A549 (cell line): Measurements from ENCODE around the gene MFSD12. TPM values are rescaled to one million over a fixed set of nuclear protein-coding genes. Genes with fewer than 3 reads are reported as not detected.

Experiments used
- ATAC-seq, 2 experiments: fragments of 200-7000 bp in 1 of 2; fragments of >200 bp in 1 of 2; cut with Nextera tagmentation in 1 of 2; cut with Tn5 transposase in 1 of 2; 3 replicates each; pipeline versions ENCODE4 v1.8.0 to v1.9.1; 2018 to 2020; ENCODE audit warnings: mild to moderate bottlenecking in 1 of 2, moderate library complexity in 1 of 2
- CTCF ChIA-PET: fragments of 300-600 bp; sonication (Branson Sonifier 250); formaldehyde crosslinking; extraction: SDS; loops from one replicate; lab custom pipeline; 2021; ENCODE audit warnings: antibody characterized with exemption, inconsistent platforms; lab: Yijun Ruan, JAX
- POLR2A ChIA-PET: fragments of 350-600 bp; formaldehyde crosslinking; extraction: SDS; loops from one replicate; lab custom pipeline; 2021; ENCODE audit warnings: antibody characterized with exemption, inconsistent platforms; lab: Yijun Ruan, JAX
- DNase-seq, 2 experiments: peaks; one replicate each; pipeline versions ENCODE4 v3.0.0 to v3.0.0-alpha.2; 2011 to 2016; ENCODE audit warnings: low read depth in 1 of 2, low spot score in 1 of 2
- FAIRE-seq: peaks from 2 replicates; lab custom pipeline; 2011; peaks lifted over from hg19 to GRCh38; lab: Jason Lieb, UNC
- H3K27ac ChIP-seq, 2 experiments: fragments of >200 bp; sonication (Bioruptor Twin); formaldehyde crosslinking; 3 replicates each; pipeline ENCODE4 v1.5.1; 2016 to 2017
- H3K4me1 ChIP-seq: fragments of >200 bp; sonication (Bioruptor Twin); formaldehyde crosslinking; 3 replicates; pipeline ENCODE4 v1.6.1; 2016
- H3K4me2 ChIP-seq: fragments of >200 bp; sonication (Bioruptor Twin); formaldehyde crosslinking; 3 replicates; pipeline ENCODE4 v1.6.1; 2016
- H3K4me3 ChIP-seq: fragments of >200 bp; sonication (Bioruptor Twin); formaldehyde crosslinking; 3 replicates; pipeline ENCODE4 v1.5.1; 2016
- H3K9me3 ChIP-seq: fragments of >200 bp; sonication (Bioruptor Twin); formaldehyde crosslinking; 3 replicates; pipeline ENCODE4 v1.6.1; 2016
- BCL3 ChIP-seq: fragments of >200 bp; sonication (Bioruptor Twin); formaldehyde crosslinking; IDR thresholded peaks from 3 replicates; pipeline ENCODE4 v1.6.1; 2016
- CBX8 ChIP-seq: fragments of 200-600 bp; sonication (generic); IDR thresholded peaks from 2 replicates; pipeline ENCODE4 v1.6.1; 2016
- CEBPB ChIP-seq, 2 experiments: fragments of >200 bp in 1 of 2; sonication (Bioruptor Twin) in 1 of 2; formaldehyde crosslinking in 1 of 2; IDR thresholded peaks; 2 replicates each; pipeline ENCODE4 v1.6.1; 2012 to 2016
- CHD2 ChIP-seq: fragments of 150-350 bp; IDR thresholded peaks from 2 replicates; pipeline ENCODE4 v1.6.1; 2014; ENCODE audit warnings: low read length; ENCODE audit not compliant: partially characterized antibody
- CTCF ChIP-seq: fragments of >200 bp; sonication (Bioruptor Twin); formaldehyde crosslinking; IDR thresholded peaks from 3 replicates; pipeline ENCODE4 v1.5.1; 2016
- E2F6 ChIP-seq: IDR thresholded peaks from 2 replicates; pipeline ENCODE4 v1.6.1; 2012; ENCODE audit warnings: low read depth, borderline replicate concordance
- EHMT2 ChIP-seq: fragments of 200-600 bp; sonication (generic); IDR thresholded peaks from 2 replicates; pipeline ENCODE4 v1.6.1; 2016; ENCODE audit warnings: antibody characterized with exemption, low read depth, mild to moderate bottlenecking, moderate library complexity
- GATA3 ChIP-seq: IDR thresholded peaks from 2 replicates; pipeline ENCODE4 v1.6.1; 2012; ENCODE audit warnings: borderline replicate concordance
- HDAC2 ChIP-seq: fragments of 200-600 bp; sonication (generic); IDR thresholded peaks from 2 replicates; pipeline ENCODE4 v1.6.1; 2016
- HEYL ChIP-seq: fragments of 250-450 bp; sonication (Bioruptor Pico); IDR thresholded peaks from 2 replicates; pipeline ENCODE4 v1.8.0; 2021; ENCODE audit warnings: mild to moderate bottlenecking, moderate library complexity
- JUN ChIP-seq, 2 experiments: fragments of >200 bp; sonication (Bioruptor Twin); formaldehyde crosslinking; IDR thresholded peaks; 2 replicates in 1 of 2; 3 replicates in 1 of 2; pipeline ENCODE4 v1.6.1; 2016 to 2017
- KDM5A ChIP-seq: fragments of 200-600 bp; sonication (generic); IDR thresholded peaks from 2 replicates; pipeline ENCODE4 v1.6.1; 2016; ENCODE audit warnings: antibody characterized with exemption, mild to moderate bottlenecking
- NPAS2 ChIP-seq: fragments of 250-450 bp; sonication (Bioruptor Pico); IDR thresholded peaks from 2 replicates; pipeline ENCODE4 v1.8.0; 2022; ENCODE audit warnings: mild to moderate bottlenecking, moderate library complexity, borderline replicate concordance
- POLR2A ChIP-seq: IDR thresholded peaks from 2 replicates; pipeline ENCODE4 v1.6.1; 2012; ENCODE audit warnings: mild to moderate bottlenecking, low read length
- POLR2AphosphoS2 ChIP-seq: conservative IDR thresholded peaks from 2 replicates; pipeline ENCODE4 v1.6.1; 2012; ENCODE audit warnings: low read length, improper control_type of control experiment, inconsistent platforms
- RAD21 ChIP-seq, 2 experiments: fragments of >200 bp in 1 of 2; sonication (Bioruptor Twin) in 1 of 2; formaldehyde crosslinking in 1 of 2; IDR thresholded peaks in 1 of 2; conservative IDR thresholded peaks in 1 of 2; 2 replicates in 1 of 2; 3 replicates in 1 of 2; pipeline ENCODE4 v1.6.1; 2012 to 2018; ENCODE audit warnings: inconsistent platforms in 1 of 2
- RCOR1 ChIP-seq: fragments of 150-350 bp; IDR thresholded peaks from 2 replicates; pipeline ENCODE4 v1.6.1; 2014; ENCODE audit warnings: antibody characterized with exemption, low read length, low read depth
- REST ChIP-seq: fragments of 200-600 bp; sonication (generic); IDR thresholded peaks from 2 replicates; pipeline ENCODE4 v1.6.1; 2016; ENCODE audit warnings: antibody characterized with exemption, mild to moderate bottlenecking, moderate library complexity
- RNF2 ChIP-seq: fragments of 200-600 bp; sonication (generic); IDR thresholded peaks from 2 replicates; pipeline ENCODE4 v1.6.1; 2016; ENCODE audit warnings: low read depth, mild to moderate bottlenecking, antibody characterized with exemption, moderate library complexity, borderline replicate concordance
- SMC3 ChIP-seq: fragments of >200 bp; sonication (Bioruptor Twin); formaldehyde crosslinking; IDR thresholded peaks from 3 replicates; pipeline ENCODE4 v1.6.1; 2018; ENCODE audit warnings: inconsistent platforms
- SREBF2 ChIP-seq: fragments of 450-650 bp; IDR thresholded peaks from 2 replicates; pipeline ENCODE4 v1.6.1; 2014; ENCODE audit warnings: mild to moderate bottlenecking, moderate library complexity
- TP53 ChIP-seq: fragments of 250-450 bp; sonication (Bioruptor Pico); IDR thresholded peaks from 2 replicates; pipeline ENCODE4 v1.5.0; 2021; ENCODE audit warnings: mild to moderate bottlenecking, moderate library complexity
- ZFP36 ChIP-seq: fragments of 450-650 bp; IDR thresholded peaks from 2 replicates; pipeline ENCODE4 v1.6.1; 2014; ENCODE audit warnings: borderline replicate concordance; ENCODE audit not compliant: partially characterized antibody
- ZSCAN20 ChIP-seq: fragments of 250-450 bp; sonication (Bioruptor Pico); IDR thresholded peaks from 2 replicates; pipeline ENCODE4 v1.8.0; 2022; ENCODE audit warnings: mild to moderate bottlenecking, moderate library complexity
- WGBS: methylation state at CpG from one replicate; pipeline ENCODE4 v1.1.6; 2017; ENCODE audit errors: missing lambda C conversion rate; 5-methylcytosine and 5-hydroxymethylcytosine counted together
- polyA plus RNA-seq, 4 experiments: library from polyadenylated mRNA; depleted of rRNA in 3 of 4; stranded (reverse); fragments of >200 nt; fragmentation: RNase III in 1 of 4; extraction: RNeasy Plus Mini Kit Qiagen cat#74134 plus additional on column Dnase treatment in 1 of 4; gene quantifications; 2 replicates in 3 of 4; 3 replicates in 1 of 4; pipeline ENCODE4 v1.2.3, GENCODE V29; 2011 to 2017

Gene MFSD12
- polyA plus RNA-seq, 2 of the 4 experiments (the other 2 are of a cell fraction) = 52.5 to 115 TPM

- no peak for TF ChIP-seq TP53
- TF ChIP-seq CBX8 = no peak
- TF ChIP-seq RNF2 = no peak
- TF ChIP-seq, all 56 proteins: peak for 6
These were observed 51.6 kb downstream of the MFSD12 start, which contains the start of gene FZR1 (continued) for GRCh38 chr19:3505598-3506383.

GRCh38 chr19:3504735-3505134, 52.7 kb downstream of the MFSD12 start:
- WGBS = 98% methylated on average over 5 of the region's 5 CpGs
- no peak for ATAC-seq
- CTCF ChIA-PET = no interaction called here

GRCh38 chr19:3503036-3503572, 54.3 kb downstream of the MFSD12 start:
- POLR2A ChIA-PET = no interaction called here
- H3K4me3 ChIP-seq = no peak overlapping the region
- H3K9me3 ChIP-seq = no peaks in the 10 kb centered on the region
- DNase-seq (no peak), ATAC-seq (no peak), FAIRE-seq (no peak)
- no peak overlapping the region for H3K27ac ChIP-seq
- H3K4me1 ChIP-seq = peaks cover 21% of the 10 kb centered on the region
- TF ChIP-seq REST (no peak), CTCF (no peak), EHMT2 (no peak), ZSCAN20 (no peak), RCOR1 (no peak), SREBF2 (no peak), E2F6 (no peak), JUN (IDR thresholded peaks at IDR 0.05) (no peak), HEYL (CRISPR knock-in tag) (no peak), NPAS2 (CRISPR knock-in tag) (no peak), HDAC2 (no peak), POLR2AphosphoS2 (no peak), CHD2 (no peak), POLR2A (no peak), BCL3 (no peak), RAD21 (conservative IDR thresholded peaks at IDR 0.05 in 1 of 2, IDR thresholded peaks at IDR 0.05 in 1 of 2) (no peak), KDM5A (no peak), GATA3 (no peak), SMC3 (no peak), ZFP36 (no peak)
- 78% methylated on average over 13 of the region's 13 CpGs for WGBS
- no peak overlapping the region for H3K4me2 ChIP-seq
- CTCF ChIA-PET = interaction anchor here (1.2 to 2.9 kb wide), 4 partner anchors 9 to 172 kb away, joined by 3 to 13 read pairs (median 4); no protein-coding TSS in a partner anchor

More at GRCh38 chr19:3504735-3505134, 52.7 kb downstream of the MFSD12 start:
- no peak for DNase-seq
- Histone ChIP-seq H3K4me2 (peak overlapping the region; percentile 92), H3K4me3 (no peak overlapping the region)
- TF ChIP-seq CEBPB (IDR thresholded peaks at IDR 0.05) (0 out of 4 replicates have a peak, but pooled peaks of 1 of the 2 experiments have one; percentile 22), TP53 (no peak)
- TF ChIP-seq, all 56 proteins: peak for 1
- POLR2A ChIA-PET = no interaction called here
- FAIRE-seq = no peak
- Histone ChIP-seq H3K27ac (peak overlapping the region; percentile 93 to 99), H3K4me1 (peaks cover 27% of the 10 kb centered on the region), H3K9me3 (no peaks in the 10 kb centered on the region)
